Left lung (tissue), 10 donors: ENCODE measurements around the gene NEDD9. TPM values are rescaled to one million over a fixed set of nuclear protein-coding genes. Genes with fewer than 3 reads are reported as not detected.

Experiments
- ATAC-seq: fragments of 200-7000 bp; cut with Tn5 transposase; one replicate; pipeline ENCODE4 v1.9.1; 2020; ENCODE audit warnings: moderate library complexity
- DNase-seq, 4 donors: peaks; one replicate each; pipeline ENCODE4 v3.0.0-alpha.2; 2013 to 2020
- H3K27ac ChIP-seq, 2 donors: fragments of 200-600 bp; sonication (generic) in 1 of 2; one replicate each; pipeline versions ENCODE4 v1.5.0 to v1.8.0; 2020 to 2021
- H3K27me3 ChIP-seq, 2 donors: fragments of 200-600 bp; sonication (generic) in 1 of 2; one replicate each; pipeline versions ENCODE4 v1.5.0 to v1.8.0; 2020 to 2021
- H3K36me3 ChIP-seq, 2 donors: fragments of 200-600 bp; sonication (generic) in 1 of 2; one replicate each; pipeline versions ENCODE4 v1.5.0 to v1.8.0; 2020 to 2021
- H3K4me1 ChIP-seq, 2 donors: fragments of 200-600 bp; one replicate each; pipeline ENCODE4 v1.8.0; 2021
- H3K4me3 ChIP-seq, 2 donors: fragments of 200-600 bp; sonication (generic) in 1 of 2; one replicate each; pipeline versions ENCODE4 v1.5.0 to v1.8.0; 2020 to 2021; ENCODE audit warnings: mild to moderate bottlenecking in 1 of 2
- H3K9me3 ChIP-seq, 2 donors: fragments of 200-600 bp; sonication (generic) in 1 of 2; one replicate each; pipeline versions ENCODE4 v1.5.0 to v1.8.0; 2020 to 2021
- CTCF ChIP-seq, 2 donors: fragments of 200-600 bp; sonication (generic) in 1 of 2; IDR thresholded peaks; one replicate each; pipeline versions ENCODE4 v1.5.0 to v1.8.0; 2021; ENCODE audit warnings: antibody characterized with exemption in 2 of 2
- intact Hi-C, 2 donors: fragments of 100-400 bp; cut with DNase I; formaldehyde crosslinking; loops; one replicate each; pipeline versions ENCODE4 v1.11.2 to v1.14.2; 2022
- polyA plus RNA-seq, 6 donors: library from polyadenylated mRNA; unstranded; fragments of 120-200 nt; gene quantifications; one replicate each; pipeline ENCODE4 v1.2.1, GENCODE V29; 2013; ENCODE audit not compliant: insufficient read length in 6 of 6
- total RNA-seq, 2 donors: library from RNA; stranded (reverse); fragmentation: NEBNext Ultra II Directional; extraction: Animal tissue kit (Norgen Biotek cat#: 25700); gene quantifications; one replicate each; pipeline ENCODE4 v1.2.1, GENCODE V29; 2021
- donor health status: DM: no; HTN: yes; CAD: no.
- donor health status: DM: no; HTN: no; CAD: no.

NEDD9 gene
- total and polyA plus RNA-seq, 8 donors: 54.3 to 193 (median 59.5) TPM

GRCh38 chr6:11214084-11214833, 18.2 kb downstream of the NEDD9 start:
- no peak for TF ChIP-seq CTCF (IDR thresholded peaks at IDR 0.05)
- H3K4me3 ChIP-seq: no peak overlapping the region
- H3K36me3 ChIP-seq: peaks cover 7 to 41% of the 10 kb centered on the region in 2 donors
- ATAC-seq: no peak
- peak overlapping the region; percentile 57 to 76 for H3K27ac ChIP-seq
- no peaks in the 10 kb centered on the region for H3K27me3 ChIP-seq
- peaks cover 63 to 99% of the 10 kb centered on the region in 2 donors for H3K4me1 ChIP-seq
- DNase-seq: no peak
- no peaks in the 10 kb centered on the region for H3K9me3 ChIP-seq
- intact Hi-C loops: no loop called here

- H3K36me3 ChIP-seq: peaks cover 7 to 48% of the 10 kb centered on the region in 2 donors
- H3K4me3 ChIP-seq: no peak overlapping the region
- H3K4me1 ChIP-seq: peaks cover 61 to 99% of the 10 kb centered on the region in 2 donors
- H3K27me3 ChIP-seq: no peaks in the 10 kb centered on the region
- H3K27ac ChIP-seq: peak overlapping the region; percentile 57 to 76
- ATAC-seq: peak; percentile 1
- intact Hi-C loops: no loop called here
- peak in 2 of 4 donors; percentile 80 to 86 for DNase-seq
- no peaks in the 10 kb centered on the region for H3K9me3 ChIP-seq
- TF ChIP-seq CTCF (IDR thresholded peaks at IDR 0.05): no peak
Observed at GRCh38 chr6:11213422-11214021, 18.9 kb downstream of the NEDD9 start.

- peaks cover 7 to 53% of the 10 kb centered on the region in 2 donors for H3K36me3 ChIP-seq
- ATAC-seq (peak; percentile 9), DNase-seq (peak in 1 of 4 donors; percentile 68)
- H3K4me1 ChIP-seq: peaks cover 56 to 99% of the 10 kb centered on the region in 2 donors
- H3K27me3 ChIP-seq: no peaks in the 10 kb centered on the region
- H3K9me3 ChIP-seq: no peaks in the 10 kb centered on the region
- no peak overlapping the region for H3K4me3 ChIP-seq
- intact Hi-C loops: no loop called here
- peak overlapping the region; percentile 57 to 76 for H3K27ac ChIP-seq
- no peak for TF ChIP-seq CTCF (IDR thresholded peaks at IDR 0.05)
Observed at GRCh38 chr6:11212664-11213063, 19.8 kb downstream of the NEDD9 start.

- Histone ChIP-seq H3K36me3 (peaks cover 7 to 55% of the 10 kb centered on the region in 2 donors), H3K4me1 (peaks cover 61 to 99% of the 10 kb centered on the region in 2 donors), H3K9me3 (no peaks in the 10 kb centered on the region), H3K27ac (peak overlapping the region; percentile 0 to 76), H3K4me3 (no peak overlapping the region), H3K27me3 (no peaks in the 10 kb centered on the region)
- TF ChIP-seq CTCF (IDR thresholded peaks at IDR 0.05): no peak
- ATAC-seq (no peak), DNase-seq (no peak)
- intact Hi-C loops: no loop called here
Observed at GRCh38 chr6:11211254-11211653, 21.2 kb downstream of the NEDD9 start.

- intact Hi-C loops: no loop called here
- Histone ChIP-seq H3K9me3 (no peaks in the 10 kb centered on the region), H3K4me3 (no peak overlapping the region), H3K27ac (peak overlapping the region; percentile 71 to 86), H3K36me3 (peaks cover 7 to 61% of the 10 kb centered on the region in 2 donors), H3K27me3 (no peaks in the 10 kb centered on the region), H3K4me1 (peaks cover 60 to 99% of the 10 kb centered on the region in 2 donors)
- no peak for TF ChIP-seq CTCF (IDR thresholded peaks at IDR 0.05)
- DNase-seq (no peak), ATAC-seq (no peak)
Observed at GRCh38 chr6:11210386-11211138, 21.9 kb downstream of the NEDD9 start.
